NCI-H128 (cell line): ENCODE measurements around the gene LYPD4.
"Not testable (repeated sequence)": the region's sequence is repeated elsewhere in the genome, so short reads cannot be mapped to it uniquely, and the experiment has no call there.

Experiments used
- DNase-seq: peaks from one replicate; lab custom pipeline; 2025; ENCODE audit not compliant: unreplicated experiment; lab: John Stamatoyannopoulos, UW

LYPD4 gene

GRCh38 chr19:41875973-41876372, 31.5 kb upstream of the LYPD4 start:
- not testable (repeated sequence) for DNase-seq

GRCh38 chr19:41872775-41873647, 28.5 kb upstream of the LYPD4 start:
- DNase-seq: peak; percentile 44

- DNase-seq: no peak
These were observed 27.9 kb upstream of the LYPD4 start for GRCh38 chr19:41872384-41872774.

GRCh38 chr19:41871573-41872383, 27.3 kb upstream of the LYPD4 start:
- no peak for DNase-seq

GRCh38 chr19:41870401-41870873, 26.0 kb upstream of the LYPD4 start:
- no peak for DNase-seq

GRCh38 chr19:41869374-41869955, 25.0 kb upstream of the LYPD4 start:
- no peak for DNase-seq

- DNase-seq: no peak
These were observed 24.5 kb upstream of the LYPD4 start for GRCh38 chr19:41868989-41869300.

- no peak for DNase-seq
These were observed 23.9 kb upstream of the LYPD4 start for GRCh38 chr19:41868120-41868988.

GRCh38 chr19:41866284-41866683, 21.8 kb upstream of the LYPD4 start:
- no peak for DNase-seq

GRCh38 chr19:41864374-41864773, 19.9 kb upstream of the LYPD4 start:
- no peak for DNase-seq

GRCh38 chr19:41863209-41863931, 18.9 kb upstream of the LYPD4 start:
- DNase-seq: no peak

GRCh38 chr19:41862445-41862986, 18.0 kb upstream of the LYPD4 start:
- DNase-seq: no peak

- no peak for DNase-seq
These were observed 17.4 kb upstream of the LYPD4 start for GRCh38 chr19:41861846-41862245.

GRCh38 chr19:41861116-41861768, 16.8 kb upstream of the LYPD4 start:
- DNase-seq: no peak

GRCh38 chr19:41860419-41861115, 16.1 kb upstream of the LYPD4 start:
- DNase-seq: no peak

GRCh38 chr19:41859618-41860418, 15.3 kb upstream of the LYPD4 start, which contains the start of gene RPS19:
TSS of gene RPS19 (plus strand) at chr19:41860255. CDS start at chr19:41860775, 520 bp downstream.
- peak; percentile 98 for DNase-seq

- DNase-seq: no peak
These were observed 14.7 kb upstream of the LYPD4 start for GRCh38 chr19:41859213-41859617.

- no peak for DNase-seq
These were observed 9.3 kb upstream of the LYPD4 start for GRCh38 chr19:41853768-41854167.
